Ishikawa (cell line): ENCODE results near the gene CAMSAP3.
A peak's percentile ranks its signal among the peaks of the same experiment; 100 is the strongest.

Experiments used
- CEBPB ChIP-seq: IDR thresholded peaks from 2 replicates; pipeline ENCODE4 v1.6.1; 2012
- CREB1 ChIP-seq: IDR thresholded peaks from 2 replicates; pipeline ENCODE4 v1.6.1; 2012; ENCODE audit warnings: low read depth
- EGR1 ChIP-seq: IDR thresholded peaks from 2 replicates; pipeline ENCODE4 v1.6.1; 2012
- EP300 ChIP-seq: IDR thresholded peaks from 2 replicates; pipeline ENCODE4 v1.6.1; 2012; ENCODE audit warnings: borderline replicate concordance
- FOXM1 ChIP-seq: IDR thresholded peaks from 2 replicates; pipeline ENCODE4 v1.6.1; 2012; ENCODE audit warnings: low read depth, borderline replicate concordance
- MAX ChIP-seq: IDR thresholded peaks from 2 replicates; pipeline ENCODE4 v1.6.1; 2012
- NFIC ChIP-seq: IDR thresholded peaks from 2 replicates; pipeline ENCODE4 v1.6.1; 2012
- RAD21 ChIP-seq: IDR thresholded peaks from 2 replicates; pipeline ENCODE4 v1.6.1; 2012; ENCODE audit warnings: low read depth
- REST ChIP-seq: IDR thresholded peaks from 2 replicates; pipeline ENCODE4 v1.6.1; 2012; ENCODE audit warnings: low read depth, mild to moderate bottlenecking
- TAF1 ChIP-seq: IDR thresholded peaks from 2 replicates; pipeline ENCODE4 v1.6.1; 2012; ENCODE audit warnings: low read depth, mild to moderate bottlenecking
- TCF12 ChIP-seq: IDR thresholded peaks from 2 replicates; pipeline ENCODE4 v1.6.1; 2012; ENCODE audit warnings: low read depth
- TEAD4 ChIP-seq: IDR thresholded peaks from 2 replicates; pipeline ENCODE4 v1.6.1; 2012
- YY1 ChIP-seq: IDR thresholded peaks from 2 replicates; pipeline ENCODE4 v1.6.1; 2012; ENCODE audit warnings: low read depth
- ZBTB7A ChIP-seq: IDR thresholded peaks from 2 replicates; pipeline ENCODE4 v1.6.1; 2012; ENCODE audit warnings: low read depth
- TF ChIP-seq, protein P1 (sequence below): IDR thresholded peaks from 2 replicates; pipeline ENCODE4 v1.6.1; 2012

CAMSAP3 gene

DNA sequence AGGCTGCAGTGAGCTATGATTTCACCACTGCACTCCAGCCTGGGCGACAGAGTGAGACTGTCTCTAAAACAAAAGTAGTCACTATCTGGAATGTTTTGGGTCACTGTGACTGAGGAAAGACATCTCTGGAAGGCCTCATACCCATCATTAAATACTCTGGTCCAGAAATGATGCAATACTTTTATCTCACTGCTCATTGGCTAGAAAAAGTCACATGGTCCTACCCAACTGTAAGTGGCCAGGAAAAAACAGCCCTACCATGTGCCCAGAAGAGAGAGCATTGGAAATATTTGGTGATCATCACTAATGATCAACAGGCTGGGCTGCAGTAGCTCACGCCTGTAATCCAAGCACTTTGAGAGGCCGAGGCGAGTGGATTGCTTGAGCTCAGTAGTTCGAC is 30.3 kb upstream of the CAMSAP3 start:
- no peak for TF ChIP-seq MAX
- no peak for TF ChIP-seq YY1
- TF ChIP-seq, protein P1, sequence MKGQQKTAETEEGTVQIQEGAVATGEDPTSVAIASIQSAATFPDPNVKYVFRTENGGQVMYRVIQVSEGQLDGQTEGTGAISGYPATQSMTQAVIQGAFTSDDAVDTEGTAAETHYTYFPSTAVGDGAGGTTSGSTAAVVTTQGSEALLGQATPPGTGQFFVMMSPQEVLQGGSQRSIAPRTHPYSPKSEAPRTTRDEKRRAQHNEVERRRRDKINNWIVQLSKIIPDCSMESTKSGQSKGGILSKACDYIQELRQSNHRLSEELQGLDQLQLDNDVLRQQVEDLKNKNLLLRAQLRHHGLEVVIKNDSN, result peak; percentile 62
- TF ChIP-seq ZBTB7A, result no peak
- peak; percentile 78; the same call in 1 of the 2 replicates for TF ChIP-seq CEBPB
- no peak for TF ChIP-seq CREB1

DNA sequence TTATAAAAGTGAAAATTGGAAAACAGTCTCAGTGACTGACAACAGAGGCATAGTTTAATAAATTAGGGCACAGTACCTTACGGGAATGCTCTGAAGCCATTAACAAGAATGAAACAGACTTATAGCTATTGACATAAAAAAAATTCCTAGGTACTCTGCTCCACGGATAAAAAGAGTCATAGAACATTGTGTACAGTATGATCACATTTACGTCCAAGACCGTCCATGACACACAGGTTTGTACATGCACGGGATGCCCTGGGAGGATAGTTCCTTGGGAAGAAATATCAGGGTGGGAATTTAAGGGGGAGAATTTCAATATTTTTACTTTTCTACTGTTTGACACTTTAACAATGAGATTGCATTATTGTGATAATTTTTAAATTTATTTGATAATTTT is 24.9 kb upstream of the CAMSAP3 start:
- TF ChIP-seq TCF12, result no peak
- TF ChIP-seq, protein P1, result no peak
- TF ChIP-seq CREB1, result no peak
- TF ChIP-seq YY1, result no peak
- no peak for TF ChIP-seq MAX
- TF ChIP-seq REST, result no peak
- no peak for TF ChIP-seq FOXM1
- TF ChIP-seq RAD21, result no peak

DNA sequence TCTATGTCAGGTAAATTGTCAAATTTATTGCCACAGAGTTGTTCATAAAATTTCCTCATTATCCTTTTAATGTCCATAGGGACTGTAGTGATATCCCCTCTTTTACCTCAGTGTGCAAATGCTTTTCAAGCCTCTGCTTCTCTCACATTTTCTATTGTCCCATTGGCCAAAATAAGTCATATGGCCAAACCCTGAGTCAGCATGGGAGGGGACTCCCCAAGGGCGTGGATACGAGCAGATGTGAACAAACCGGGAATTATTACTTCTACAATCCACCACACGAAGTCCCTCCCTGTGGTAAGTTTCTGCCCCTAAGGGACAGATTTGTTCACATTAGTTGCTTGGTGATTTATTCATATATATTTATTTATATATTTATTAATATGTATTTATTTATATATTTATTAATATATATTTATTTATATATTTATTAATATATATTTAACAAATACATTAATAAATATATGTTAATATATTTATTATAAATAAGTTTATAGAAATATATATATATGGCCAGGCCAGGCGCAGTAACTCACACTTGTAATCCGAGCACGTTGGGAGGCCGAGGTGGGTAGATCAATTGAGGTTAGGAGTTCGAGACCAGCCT is 20.1 kb upstream of the CAMSAP3 start:
- no peak for TF ChIP-seq RAD21
- TF ChIP-seq, protein P1, result peak; percentile 78

GRCh38 chr19:7578127-7578526 is 17.5 kb upstream of the CAMSAP3 start:
- no peak for TF ChIP-seq NFIC
- TF ChIP-seq YY1, result no peak
- TF ChIP-seq MAX, result no peak
- no peak for TF ChIP-seq EGR1
- no peak for TF ChIP-seq REST
- TF ChIP-seq TAF1, result no peak
- no peak for TF ChIP-seq CREB1
- TF ChIP-seq FOXM1, result no peak
- TF ChIP-seq, protein P1, result no peak
- TF ChIP-seq ZBTB7A, result no peak
- TF ChIP-seq TCF12, result no peak
- no peak for TF ChIP-seq TEAD4
- no peak for TF ChIP-seq CEBPB
- TF ChIP-seq RAD21, result no peak
- TF ChIP-seq EP300, result no peak

DNA sequence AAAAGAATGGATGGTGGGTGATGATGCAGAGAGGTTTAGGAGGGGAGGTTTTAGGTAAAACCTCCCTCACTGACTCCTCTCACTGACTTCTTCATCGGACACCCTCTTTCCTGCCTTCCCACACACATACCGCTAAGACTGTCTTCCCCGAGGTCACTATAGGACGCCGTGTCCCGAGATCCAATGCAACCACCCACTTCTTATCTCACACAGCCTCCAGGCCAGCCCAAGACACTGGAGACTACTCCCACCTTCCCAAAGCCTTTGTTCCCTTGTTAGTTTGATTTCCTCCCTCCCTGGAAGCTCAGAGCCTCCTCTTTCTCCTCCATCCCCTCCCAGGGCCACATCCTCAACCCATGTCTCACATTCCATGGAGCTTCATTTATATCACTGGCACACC is 16.5 kb upstream of the CAMSAP3 start:
- TF ChIP-seq CEBPB (no peak), TAF1 (no peak), NFIC (no peak), REST (no peak), CREB1 (no peak), EP300 (no peak), EGR1 (no peak), YY1 (no peak)
- TF ChIP-seq, protein P1, result no peak
